ENCODE measurements around the gene DNAJC25. TPM values are rescaled to one million over a fixed set of nuclear protein-coding genes. Genes with fewer than 3 reads are reported as not detected.

DNAJC25 gene
- total RNA-seq, 2 donors from 2014 or later, result 9.5 to 10.2 TPM

DNA sequence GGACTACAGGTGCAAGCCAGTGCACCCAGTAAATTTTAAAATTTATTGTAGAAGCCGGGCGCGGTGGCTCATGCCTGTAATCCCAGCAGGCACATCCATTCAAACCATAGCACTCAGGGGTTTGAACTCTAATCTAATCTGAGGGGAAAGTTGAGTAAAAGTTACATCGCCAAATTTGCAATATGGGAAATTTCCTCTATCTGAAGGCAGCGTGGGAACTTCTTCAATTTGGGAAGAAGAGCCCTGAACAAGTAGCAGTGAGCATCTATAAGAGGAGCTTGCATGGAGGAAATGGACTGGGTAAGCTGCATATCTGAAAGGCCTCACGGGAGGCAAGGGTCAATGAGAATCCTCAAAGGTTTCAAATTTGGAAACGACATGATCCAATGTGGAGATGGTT, 2.7 kb upstream of the DNAJC25 start:
- peaks cover 7 to 23% of the 10 kb centered on the region in 2 donors for H3K4me1 ChIP-seq (ENCODE audit: control insufficient read depth in 1 of 2, low read depth in 2 of 2)
- H3K9me3 ChIP-seq, result no peaks in the 10 kb centered on the region
- no peaks in the 10 kb centered on the region for H3K36me3 ChIP-seq
- no peak overlapping the region for H3K27ac ChIP-seq
- H3K27me3 ChIP-seq (replicated peaks; ENCODE audit: insufficient read depth), result no peaks in the 10 kb centered on the region
- DNase-seq (ENCODE audit: low spot score) (no peak), ATAC-seq (ENCODE audit: insufficient number of reproducible peaks, low FRiP score, low read depth) (no peak)
- TF ChIP-seq, protein P1, sequence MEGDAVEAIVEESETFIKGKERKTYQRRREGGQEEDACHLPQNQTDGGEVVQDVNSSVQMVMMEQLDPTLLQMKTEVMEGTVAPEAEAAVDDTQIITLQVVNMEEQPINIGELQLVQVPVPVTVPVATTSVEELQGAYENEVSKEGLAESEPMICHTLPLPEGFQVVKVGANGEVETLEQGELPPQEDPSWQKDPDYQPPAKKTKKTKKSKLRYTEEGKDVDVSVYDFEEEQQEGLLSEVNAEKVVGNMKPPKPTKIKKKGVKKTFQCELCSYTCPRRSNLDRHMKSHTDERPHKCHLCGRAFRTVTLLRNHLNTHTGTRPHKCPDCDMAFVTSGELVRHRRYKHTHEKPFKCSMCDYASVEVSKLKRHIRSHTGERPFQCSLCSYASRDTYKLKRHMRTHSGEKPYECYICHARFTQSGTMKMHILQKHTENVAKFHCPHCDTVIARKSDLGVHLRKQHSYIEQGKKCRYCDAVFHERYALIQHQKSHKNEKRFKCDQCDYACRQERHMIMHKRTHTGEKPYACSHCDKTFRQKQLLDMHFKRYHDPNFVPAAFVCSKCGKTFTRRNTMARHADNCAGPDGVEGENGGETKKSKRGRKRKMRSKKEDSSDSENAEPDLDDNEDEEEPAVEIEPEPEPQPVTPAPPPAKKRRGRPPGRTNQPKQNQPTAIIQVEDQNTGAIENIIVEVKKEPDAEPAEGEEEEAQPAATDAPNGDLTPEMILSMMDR (IDR thresholded peaks at IDR 0.05), result no peak
- no peak overlapping the region for H3K4me3 ChIP-seq

DNA sequence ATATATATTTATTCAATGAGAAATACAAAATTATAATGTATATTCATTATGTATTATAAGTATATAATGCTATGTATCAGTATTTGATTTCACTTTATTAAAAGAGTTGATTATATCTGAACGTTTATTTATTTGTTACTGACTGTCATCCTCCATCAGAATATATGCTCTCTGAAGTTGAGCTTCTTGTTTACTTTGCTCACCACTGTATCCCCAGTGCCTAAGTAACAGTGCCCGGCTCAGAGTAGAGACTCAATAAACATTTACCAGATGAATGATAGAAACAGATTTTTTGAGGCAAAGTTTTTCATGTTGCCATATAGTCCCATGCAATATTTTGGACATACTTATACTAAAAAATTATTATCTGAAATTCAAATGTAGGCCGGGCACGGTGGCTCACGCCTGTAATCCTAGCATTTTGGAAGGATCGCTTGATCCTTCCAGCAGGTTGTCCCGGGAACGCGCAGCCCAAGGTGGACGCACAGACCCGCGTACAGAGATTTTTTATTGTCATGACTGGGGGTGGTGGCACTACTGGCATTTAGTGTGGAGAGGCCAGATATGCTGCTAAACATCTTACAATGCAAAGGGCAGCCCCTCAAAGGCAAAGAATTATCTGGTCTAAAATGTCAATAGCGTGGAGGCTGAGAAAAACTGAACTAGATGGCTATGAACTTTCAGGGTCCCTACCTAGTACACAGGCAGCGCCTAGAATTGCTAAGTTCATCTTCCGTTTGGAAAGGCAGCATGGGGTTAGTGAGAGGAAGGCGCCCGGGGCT, 761 bp upstream of the DNAJC25 start:
- H3K27ac ChIP-seq, result peak overlapping the region; percentile 68 to 76
- ATAC-seq (ENCODE audit: insufficient number of reproducible peaks, low FRiP score, low read depth) (no peak), DNase-seq (ENCODE audit: low spot score) (no peak)
- no peaks in the 10 kb centered on the region for H3K36me3 ChIP-seq
- TF ChIP-seq, protein P1 (IDR thresholded peaks at IDR 0.05), result no peak
- peaks cover 7 to 32% of the 10 kb centered on the region in 2 donors for H3K4me1 ChIP-seq (ENCODE audit: control insufficient read depth in 1 of 2, low read depth in 2 of 2)
- H3K4me3 ChIP-seq, result peak overlapping the region; percentile 78
- H3K27me3 ChIP-seq (replicated peaks; ENCODE audit: insufficient read depth), result no peaks in the 10 kb centered on the region
- H3K9me3 ChIP-seq, result no peaks in the 10 kb centered on the region

DNA sequence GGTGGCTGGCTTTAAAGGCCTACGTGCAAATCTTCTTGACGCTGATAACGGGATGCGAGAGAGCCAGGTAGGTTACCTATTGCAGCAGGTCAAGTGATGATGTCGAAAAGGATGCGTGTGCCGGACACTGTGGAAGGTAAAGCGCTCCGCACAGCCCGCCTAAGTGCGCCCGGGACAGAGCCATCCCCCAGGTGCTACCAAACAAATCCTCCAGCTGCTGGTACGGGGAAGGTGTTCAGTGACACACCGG, 245 bp upstream of the DNAJC25 start:
- DNase-seq (ENCODE audit: low spot score) (no peak), ATAC-seq (ENCODE audit: insufficient number of reproducible peaks, low FRiP score, low read depth) (no peak)
- Histone ChIP-seq H3K9me3 (no peaks in the 10 kb centered on the region), H3K4me3 (peak overlapping the region; percentile 78), H3K27ac (peak overlapping the region; percentile 68 to 76), H3K36me3 (no peaks in the 10 kb centered on the region), H3K4me1 (ENCODE audit: control insufficient read depth in 1 of 2, low read depth in 2 of 2) (peaks cover 7 to 32% of the 10 kb centered on the region in 2 donors), H3K27me3 (replicated peaks; ENCODE audit: insufficient read depth) (no peaks in the 10 kb centered on the region)
- TF ChIP-seq, protein P1 (IDR thresholded peaks at IDR 0.05), result no peak

DNA sequence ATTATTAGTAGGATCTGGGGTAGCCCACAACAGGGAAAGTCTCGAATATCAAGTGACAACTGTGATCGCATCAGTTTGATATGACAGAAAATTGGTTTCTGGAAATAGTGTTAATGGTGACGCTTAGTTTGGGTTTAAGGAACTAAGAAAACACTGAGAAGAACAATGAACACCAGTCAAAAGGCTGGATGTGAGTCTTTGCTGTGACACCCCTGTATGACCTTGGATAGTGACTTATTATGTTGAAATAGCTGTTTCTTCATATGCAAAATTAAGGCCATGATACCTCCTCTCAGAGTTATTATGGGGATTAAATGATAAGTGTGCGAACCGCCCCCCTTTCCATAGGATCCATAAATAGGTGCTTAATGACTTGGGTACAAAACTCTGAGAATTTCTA, 926 bp downstream of the DNAJC25 start:
- no peaks in the 10 kb centered on the region for H3K36me3 ChIP-seq
- peak overlapping the region; percentile 78 for H3K4me3 ChIP-seq
- TF ChIP-seq, protein P1 (IDR thresholded peaks at IDR 0.05), result no peak
- DNase-seq (ENCODE audit: low spot score) (no peak), ATAC-seq (ENCODE audit: insufficient number of reproducible peaks, low FRiP score, low read depth) (no peak)
- peak overlapping the region in 1 of 2 donors; percentile 68 for H3K27ac ChIP-seq
- H3K9me3 ChIP-seq, result no peaks in the 10 kb centered on the region
- peaks cover 7 to 32% of the 10 kb centered on the region in 2 donors for H3K4me1 ChIP-seq (ENCODE audit: control insufficient read depth in 1 of 2, low read depth in 2 of 2)
- no peaks in the 10 kb centered on the region for H3K27me3 ChIP-seq (replicated peaks; ENCODE audit: insufficient read depth)

DNA sequence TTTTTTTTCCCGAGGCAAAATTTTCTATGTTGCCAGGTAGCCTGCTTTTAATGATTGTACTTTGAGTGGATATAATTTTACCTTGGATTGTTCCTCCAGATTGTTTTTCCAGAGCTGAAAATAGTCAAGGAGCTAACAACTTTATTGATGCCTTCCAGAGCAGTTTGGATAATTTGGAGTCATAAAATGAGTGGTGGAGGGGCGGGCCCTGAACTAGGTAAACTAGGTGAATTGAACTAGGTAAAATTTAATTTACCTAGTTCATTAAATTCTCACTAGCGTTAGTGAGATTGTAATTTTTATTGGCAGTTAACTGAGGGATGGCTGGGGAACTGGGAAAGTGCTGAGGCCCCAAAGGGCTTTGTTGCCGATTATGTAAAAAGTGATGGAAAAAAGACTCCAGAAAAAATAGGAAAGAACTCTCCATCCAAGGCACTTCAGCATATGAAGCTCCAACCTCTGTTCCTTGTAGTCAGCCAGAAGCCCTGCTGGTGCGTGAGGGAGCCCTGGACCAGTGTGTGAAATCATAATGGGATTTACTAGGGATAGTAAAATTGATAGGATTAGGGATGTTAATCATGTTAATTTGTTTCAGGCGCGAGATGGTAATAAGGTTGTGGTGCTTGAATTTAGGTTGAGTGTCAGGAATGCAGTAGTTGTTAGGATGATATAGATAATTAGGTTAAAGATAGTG, 1.7 kb downstream of the DNAJC25 start:
- no peaks in the 10 kb centered on the region for H3K9me3 ChIP-seq
- DNase-seq (ENCODE audit: low spot score) (no peak), ATAC-seq (ENCODE audit: insufficient number of reproducible peaks, low FRiP score, low read depth) (no peak)
- H3K4me1 ChIP-seq (ENCODE audit: control insufficient read depth in 1 of 2, low read depth in 2 of 2), result peaks cover 7 to 32% of the 10 kb centered on the region in 2 donors
- no peaks in the 10 kb centered on the region for H3K36me3 ChIP-seq
- TF ChIP-seq, protein P1 (IDR thresholded peaks at IDR 0.05), result no peak
- H3K4me3 ChIP-seq, result peak overlapping the region; percentile 78
- no peaks in the 10 kb centered on the region for H3K27me3 ChIP-seq (replicated peaks; ENCODE audit: insufficient read depth)
- no peak overlapping the region for H3K27ac ChIP-seq
